Ecto neural progenitor cell (in vitro differentiated cells): ENCODE results near the gene MAP4K4.
"Not testable (repeated sequence)": the region's sequence is repeated elsewhere in the genome, so short reads cannot be mapped to it uniquely, and the experiment has no call there.

ENCODE experiments used
- DNase-seq: peaks from one replicate; pipeline ENCODE4 v3.0.0-alpha.2; 2018; ENCODE audit warnings: low spot score

Gene MAP4K4

DNA sequence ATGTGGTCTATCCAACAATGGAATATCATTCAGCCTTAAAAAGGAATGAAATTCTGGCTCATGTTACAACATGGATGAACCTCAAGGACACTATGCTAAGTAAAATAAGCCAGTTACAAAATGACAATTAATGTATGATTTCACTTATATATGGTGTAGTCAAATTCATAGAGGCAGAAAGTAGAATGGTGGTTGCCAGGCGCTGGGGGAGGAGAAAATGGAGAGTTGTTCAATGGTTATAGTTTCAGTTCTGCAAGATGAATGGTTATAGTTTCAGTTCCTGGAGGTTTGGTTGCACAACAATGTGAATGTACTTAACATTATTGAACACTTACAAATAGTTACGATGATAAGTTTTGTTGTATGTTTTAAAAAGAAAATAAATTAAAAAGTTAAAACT is 215.0 kb downstream of the MAP4K4 start:
- no peak for DNase-seq

DNA sequence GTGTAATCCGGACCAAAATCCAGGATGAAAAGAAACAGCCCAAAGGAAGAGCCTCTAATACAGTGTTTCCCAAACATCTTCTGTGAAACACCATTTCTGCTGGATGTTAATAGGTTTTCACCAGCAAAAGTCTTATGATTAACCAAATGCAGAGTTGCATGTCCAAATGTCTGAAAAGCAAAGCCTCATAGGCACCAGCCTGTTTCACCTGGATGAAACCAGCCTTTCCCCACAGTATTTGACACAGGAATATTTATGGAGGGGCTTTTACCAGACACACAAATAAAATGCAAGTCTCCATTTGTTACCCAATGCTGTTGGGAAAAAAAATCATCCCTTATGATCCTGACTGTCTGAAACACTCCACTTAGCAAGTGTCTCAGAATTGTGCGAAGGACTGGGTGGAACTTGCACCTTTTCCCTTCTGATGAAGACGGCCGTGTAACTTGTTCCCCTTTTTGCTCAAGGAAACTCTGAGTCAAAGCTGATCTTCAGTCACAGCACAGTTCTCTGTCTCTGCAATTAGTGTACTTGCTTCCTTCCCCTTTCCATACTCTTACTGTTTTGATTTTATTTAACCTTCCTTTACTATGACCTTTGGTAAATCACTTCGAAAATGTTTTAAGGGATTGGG is 223.9 kb downstream of the MAP4K4 start:
- no peak for DNase-seq

DNA sequence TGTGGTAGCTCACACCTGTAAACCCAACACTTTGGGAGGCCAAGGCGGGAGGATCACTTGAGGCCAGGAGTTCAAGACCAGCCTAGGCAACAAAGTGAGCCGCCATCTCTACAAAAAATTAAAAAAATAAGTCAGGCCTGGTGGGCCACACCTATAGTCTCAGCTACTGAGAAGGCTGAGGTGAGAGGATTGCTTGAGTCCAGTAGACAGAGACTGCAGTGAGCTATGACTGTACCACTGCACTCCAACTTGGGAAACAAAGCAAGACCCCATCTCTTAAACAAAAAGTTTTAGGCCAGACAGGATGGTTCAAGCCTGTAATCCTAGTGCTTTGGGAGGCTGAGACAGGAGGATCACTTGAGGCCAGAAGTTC is 224.4 kb downstream of the MAP4K4 start:
- no peak for DNase-seq

DNA sequence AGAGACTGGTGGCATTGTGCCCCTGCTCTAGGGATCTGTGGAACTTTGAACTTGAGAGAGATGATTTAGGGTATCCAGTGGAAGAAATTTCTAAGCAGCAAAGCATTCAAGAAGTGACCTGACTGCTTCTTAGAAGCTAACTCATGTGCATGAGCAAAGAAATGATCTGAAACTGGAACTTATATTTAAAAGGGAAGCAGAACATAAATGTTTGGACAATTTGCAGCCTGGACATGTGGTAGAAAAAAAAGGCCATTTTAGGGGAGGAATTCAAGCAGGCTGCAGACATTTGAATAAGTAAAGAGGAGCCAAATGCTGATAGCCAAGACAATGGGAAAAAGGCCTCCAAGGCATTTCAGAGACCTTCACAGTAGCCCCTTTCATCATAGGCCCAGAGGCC is 226.8 kb downstream of the MAP4K4 start:
- DNase-seq: not testable (repeated sequence)

DNA sequence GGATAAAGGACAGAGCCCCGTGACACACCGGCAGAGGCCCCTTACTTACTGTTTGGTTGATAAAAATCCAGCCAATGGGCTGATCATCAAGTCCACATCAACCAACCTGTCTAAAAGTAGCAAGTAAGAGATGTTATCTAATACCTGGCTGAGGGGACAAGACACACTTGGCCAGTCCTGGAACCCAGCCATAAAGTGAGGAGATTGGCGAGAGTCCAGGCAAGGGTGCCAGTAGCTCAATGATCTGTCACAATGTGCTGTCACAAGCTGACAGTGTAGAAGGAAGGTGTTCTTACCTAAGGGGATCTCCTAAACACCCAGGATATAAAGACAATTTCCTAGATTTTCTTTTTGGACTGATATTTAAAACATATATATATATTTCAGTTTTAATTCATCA is 232.5 kb downstream of the MAP4K4 start:
- no peak for DNase-seq

DNA sequence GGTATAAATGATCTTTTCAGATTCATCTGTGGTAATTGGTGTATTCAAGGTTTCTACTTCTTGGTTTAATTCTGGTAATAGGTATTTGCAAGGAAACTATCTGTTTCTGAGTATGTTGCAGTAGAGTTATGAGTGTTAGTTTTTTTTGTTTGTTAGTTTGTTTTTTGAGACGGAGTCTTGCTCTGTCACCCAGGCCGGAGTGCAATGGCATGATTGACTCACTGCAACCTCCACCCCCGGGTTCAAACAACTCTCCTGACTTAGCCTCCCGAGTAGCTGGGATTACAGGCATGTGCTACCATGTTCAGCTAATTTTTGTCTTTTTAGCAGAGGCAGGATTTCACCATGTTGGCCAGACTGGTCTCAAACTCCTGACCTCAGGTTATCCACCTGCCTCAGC is 233.3 kb downstream of the MAP4K4 start:
- no peak for DNase-seq

DNA sequence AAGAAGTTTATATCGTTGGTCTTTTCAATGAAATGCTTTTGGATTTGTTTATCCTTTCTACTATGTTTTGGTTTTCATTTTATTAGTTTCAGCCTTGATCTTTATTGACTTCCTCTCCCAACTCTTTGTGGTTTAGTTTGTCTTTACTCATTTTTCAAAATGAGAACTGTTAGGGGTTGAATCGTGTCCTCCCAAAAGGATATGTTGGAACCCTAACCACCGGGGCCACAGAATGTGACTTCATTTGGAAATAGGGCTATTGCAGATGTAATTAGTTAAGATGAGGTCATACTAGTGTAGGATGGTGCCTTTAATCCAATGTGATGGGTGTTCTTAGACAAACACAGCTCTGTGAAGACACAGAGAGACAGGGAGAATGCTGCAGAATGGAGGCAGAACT is 233.9 kb downstream of the MAP4K4 start:
- DNase-seq: no peak

DNA sequence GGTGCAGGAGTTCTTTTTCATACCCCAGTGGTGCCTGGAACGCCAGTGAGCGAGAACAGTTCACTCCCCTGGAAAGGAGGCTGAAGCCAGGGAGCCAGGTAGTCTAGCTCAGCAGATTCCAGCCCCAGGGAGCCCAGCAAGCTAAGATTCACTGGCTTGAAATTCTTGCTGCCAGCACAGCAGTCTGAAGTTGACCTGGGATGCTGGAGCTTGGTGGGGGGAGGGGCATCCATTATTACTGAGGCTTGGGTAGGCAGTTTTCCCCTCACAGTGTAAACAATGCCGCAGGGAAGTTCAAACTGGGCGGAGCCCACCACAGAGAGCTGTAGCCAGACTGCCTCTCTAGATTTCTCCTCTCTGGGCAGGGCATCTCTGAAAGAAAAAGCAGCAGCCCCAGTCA is 238.3 kb downstream of the MAP4K4 start:
- DNase-seq: peak; percentile 54

DNA sequence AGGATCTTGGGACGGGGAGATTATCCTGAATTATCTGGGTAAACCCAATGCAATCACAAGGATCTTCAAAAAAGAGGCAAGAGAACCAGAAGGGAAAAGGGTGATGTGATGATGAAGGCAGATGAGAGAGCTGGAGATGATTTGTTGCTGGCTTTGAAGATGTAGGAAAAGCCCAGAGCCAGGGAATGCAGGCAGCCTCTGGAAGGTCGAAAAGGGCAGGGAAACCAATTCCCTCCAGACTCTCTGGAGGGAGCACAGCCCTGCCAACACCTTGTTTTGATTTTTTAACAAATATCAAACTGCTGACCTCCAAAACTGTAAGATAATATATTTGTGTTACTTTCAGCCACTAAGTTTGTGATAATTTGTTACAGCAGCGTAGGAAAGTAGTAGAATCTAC is 245.3 kb downstream of the MAP4K4 start:
- DNase-seq: no peak
